IMR-90 (cell line): ENCODE data around the gene TLR9. TPM values are rescaled to one million over a fixed set of nuclear protein-coding genes. Genes with fewer than 3 reads are reported as not detected.

ENCODE experiments used
- ATAC-seq: fragments of 200-7000 bp; cut with Tn5 transposase; 2 replicates; pipeline ENCODE4 v1.9.1; 2020; ENCODE audit warnings: low read depth, mild to moderate bottlenecking, moderate library complexity
- BruUV-seq: library from RNA; stranded (reverse); fragments of 400-500 nt; replicated peaks from 2 replicates; lab custom pipeline; 2021; lab: Mats Ljungman, UMichigan
- CTCF ChIA-PET: fragments of 300-600 bp; formaldehyde crosslinking; extraction: SDS; loops from one replicate; lab custom pipeline; 2021; ENCODE audit warnings: antibody characterized with exemption; lab: Yijun Ruan, JAX
- POLR2A ChIA-PET: fragments of 300-600 bp; sonication (Branson Sonifier 250); formaldehyde crosslinking; loops from one replicate; lab custom pipeline; 2022; ENCODE audit warnings: antibody characterized with exemption; ENCODE audit not compliant: unreplicated experiment; lab: Charles Lee
- DNase-seq: peaks from one replicate; pipeline ENCODE4 v3.0.0; 2013
- H2AFZ ChIP-seq: replicated peaks from 2 replicates; pipeline ENCODE3; 2013; ENCODE audit warnings: low read length, mild to moderate bottlenecking; ENCODE audit not compliant: poor library complexity
- H2AK5ac ChIP-seq: 2 replicates; pipeline ENCODE4 v1.6.1; 2013; ENCODE audit warnings: low read depth, low read length, inconsistent platforms
- H2AK9ac ChIP-seq: replicated peaks from 2 replicates; pipeline ENCODE3; 2013; ENCODE audit warnings: mild to moderate bottlenecking, low read depth, low read length, moderate library complexity; ENCODE audit not compliant: poor library complexity
- H2BK120ac ChIP-seq: 2 replicates; pipeline ENCODE4 v1.6.1; 2013; ENCODE audit warnings: low read depth, low read length, inconsistent platforms
- H2BK15ac ChIP-seq: 3 replicates; pipeline ENCODE4 v1.6.1; 2013; ENCODE audit warnings: low read depth, low read length, inconsistent platforms
- H2BK20ac ChIP-seq: 2 replicates; pipeline ENCODE4 v1.6.1; 2013; ENCODE audit warnings: low read depth, mild to moderate bottlenecking, inconsistent platforms, low read length, moderate library complexity
- H2BK5ac ChIP-seq: 2 replicates; pipeline ENCODE4 v1.6.1; 2013; ENCODE audit warnings: mild to moderate bottlenecking, low read depth, low read length, inconsistent platforms; ENCODE audit not compliant: poor library complexity, severe bottlenecking
- H3K14ac ChIP-seq: replicated peaks from 2 replicates; pipeline ENCODE4 v1.6.1; 2013; ENCODE audit warnings: low read depth, low read length, inconsistent platforms
- H3K18ac ChIP-seq: 2 replicates; pipeline ENCODE4 v1.6.1; 2013; ENCODE audit warnings: low read depth, low read length, control low read depth
- H3K23ac ChIP-seq: 2 replicates; pipeline ENCODE4 v1.6.1; 2013; ENCODE audit warnings: low read depth, low read length, inconsistent platforms
- H3K27ac ChIP-seq: 2 replicates; pipeline ENCODE4 v1.5.1; 2013; ENCODE audit warnings: mild to moderate bottlenecking, control low read depth, low read length; ENCODE audit not compliant: insufficient read depth
- H3K27me3 ChIP-seq: 2 replicates; pipeline ENCODE4 v1.6.1; 2013; ENCODE audit warnings: low read length; ENCODE audit not compliant: control insufficient read depth, insufficient read depth
- H3K36me3 ChIP-seq: 2 replicates; pipeline ENCODE4 v1.6.1; 2013; ENCODE audit warnings: low read length, mixed read lengths; ENCODE audit not compliant: control insufficient read depth, insufficient read depth
- H3K4ac ChIP-seq: 2 replicates; pipeline ENCODE4 v1.6.1; 2013; ENCODE audit warnings: low read depth, low read length, inconsistent platforms
- H3K4me1 ChIP-seq: 2 replicates; pipeline ENCODE4 v1.6.1; 2013; ENCODE audit warnings: low read length, mixed read lengths; ENCODE audit not compliant: control insufficient read depth, insufficient read depth
- H3K4me2 ChIP-seq: 2 replicates; pipeline ENCODE4 v1.6.1; 2013; ENCODE audit warnings: low read depth, mild to moderate bottlenecking, control low read depth, low read length, moderate library complexity
- H3K4me3 ChIP-seq: 2 replicates; pipeline ENCODE4 v1.5.1; 2013; ENCODE audit warnings: low read depth, mild to moderate bottlenecking, control low read depth, low read length, moderate library complexity; ENCODE audit not compliant: insufficient read depth
- H3K56ac ChIP-seq: 2 replicates; pipeline ENCODE4 v1.6.1; 2013; ENCODE audit warnings: low read length, inconsistent platforms; ENCODE audit not compliant: insufficient read depth; ENCODE audit errors: extremely low read depth
- H3K79me1 ChIP-seq, 2 experiments: 2 replicates each; pipeline ENCODE4 v1.6.1; 2013; ENCODE audit warnings: low read length in 2 of 2, inconsistent platforms in 1 of 2, low read depth in 1 of 2
- H3K9ac ChIP-seq: 2 replicates; pipeline ENCODE4 v1.6.1; 2013; ENCODE audit warnings: low read depth, low read length, control low read depth
- H3K9me1 ChIP-seq: 2 replicates; pipeline ENCODE4 v1.6.1; 2013; ENCODE audit warnings: low read length, inconsistent platforms; ENCODE audit not compliant: insufficient read depth
- H3K9me3 ChIP-seq: 2 replicates; pipeline ENCODE4 v1.6.1; 2013; ENCODE audit warnings: low read length; ENCODE audit not compliant: control insufficient read depth, insufficient read depth
- H4K20me1 ChIP-seq: 2 replicates; pipeline ENCODE4 v1.6.1; 2013; ENCODE audit warnings: low read length, inconsistent platforms; ENCODE audit not compliant: insufficient read depth
- H4K5ac ChIP-seq: 2 replicates; pipeline ENCODE4 v1.6.1; 2013; ENCODE audit warnings: mild to moderate bottlenecking, low read depth, low read length, control low read depth
- H4K8ac ChIP-seq, 2 experiments: 2 replicates each; pipeline ENCODE4 v1.6.1; 2013; ENCODE audit warnings: low read depth in 2 of 2, low read length in 2 of 2, control low read depth in 1 of 2, inconsistent platforms in 1 of 2
- H4K91ac ChIP-seq: 2 replicates; pipeline ENCODE4 v1.6.1; 2013; ENCODE audit warnings: low read depth, low read length, inconsistent platforms; ENCODE audit not compliant: insufficient read depth
- BHLHE40 ChIP-seq: fragments of 150-350 bp; IDR thresholded peaks from 2 replicates; pipeline ENCODE4 v1.6.1; 2016; ENCODE audit warnings: mild to moderate bottlenecking, low read depth, low read length
- CEBPB ChIP-seq: IDR thresholded peaks from 2 replicates; pipeline ENCODE4 v1.6.1; 2012; ENCODE audit warnings: low read depth, low read length, improper control_type of control experiment
- CHD1 ChIP-seq: IDR thresholded peaks from 2 replicates; pipeline ENCODE4 v1.6.1; 2012; ENCODE audit warnings: low read depth, low read length, improper control_type of control experiment
- FOS ChIP-seq: fragments of 150-350 bp; IDR thresholded peaks from 2 replicates; pipeline ENCODE4 v1.6.1; 2016; ENCODE audit warnings: low read depth, low read length
- MAFK ChIP-seq: IDR thresholded peaks from 2 replicates; pipeline ENCODE4 v1.6.1; 2012; ENCODE audit warnings: low read depth, low read length, improper control_type of control experiment
- MAZ ChIP-seq: IDR thresholded peaks from 2 replicates; pipeline ENCODE4 v1.6.1; 2012; ENCODE audit warnings: low read depth, mild to moderate bottlenecking, low read length, improper control_type of control experiment, moderate library complexity, borderline replicate concordance
- MXI1 ChIP-seq: IDR thresholded peaks from 2 replicates; pipeline ENCODE4 v1.6.1; 2012; ENCODE audit warnings: low read depth, mild to moderate bottlenecking, low read length, moderate library complexity, borderline replicate concordance
- NFE2L2 ChIP-seq: fragments of 150-350 bp; IDR thresholded peaks from 2 replicates; pipeline ENCODE4 v1.6.1; 2016; ENCODE audit warnings: low read depth, mild to moderate bottlenecking, low read length
- POLR2A ChIP-seq: IDR thresholded peaks from 2 replicates; pipeline ENCODE4 v1.6.1; 2012; ENCODE audit warnings: mild to moderate bottlenecking, low read depth, low read length
- RAD21 ChIP-seq: IDR thresholded peaks from 2 replicates; pipeline ENCODE4 v1.6.1; 2012; ENCODE audit warnings: low read length, improper control_type of control experiment
- RCOR1 ChIP-seq: IDR thresholded peaks from 2 replicates; pipeline ENCODE4 v1.6.1; 2012; ENCODE audit warnings: mild to moderate bottlenecking, low read length, improper control_type of control experiment; ENCODE audit not compliant: insufficient replicate concordance
- RFX5 ChIP-seq: IDR thresholded peaks from 2 replicates; pipeline ENCODE4 v1.8.0; 2012; ENCODE audit warnings: low read depth, mild to moderate bottlenecking, low read length, moderate library complexity
- SMC3 ChIP-seq: fragments of 150-350 bp; IDR thresholded peaks from 2 replicates; pipeline ENCODE4 v1.6.1; 2016; ENCODE audit warnings: low read depth, mild to moderate bottlenecking, antibody characterized with exemption, low read length, moderate library complexity
- WGBS, 2 experiments: methylation state at CpG; one replicate each; pipeline versions ENCODE4 v1.1.5 to v1.1.7; 2013; ENCODE audit warnings: missing lambda C conversion rate in 2 of 2; ENCODE audit not compliant: insufficient read length in 1 of 2; ENCODE audit errors: extremely low coverage in 2 of 2; 5-methylcytosine and 5-hydroxymethylcytosine counted together
- dilution Hi-C: fragments of 300-500 bp; cut with HindIII; formaldehyde crosslinking; loops from one replicate; pipeline ENCODE4 v1.14.3; 2018; ENCODE audit warnings: low sequenced_read_pairs; ENCODE audit not compliant: unreplicated experiment
- in situ Hi-C: fragments of 300-500 bp; cut with MboI; formaldehyde crosslinking; loops from 3 replicates; pipeline ENCODE4 v1.14.3; 2019; ENCODE audit warnings: low sequenced_read_pairs, inconsistent platforms, mixed read lengths
- intact Hi-C: fragments of 100-400 bp; cut with micrococcal nuclease; formaldehyde crosslinking; loops from 2 replicates; pipeline ENCODE4 v1.10.0; 2022
- polyA plus RNA-seq, 3 experiments: library from polyadenylated mRNA; depleted of rRNA; stranded (reverse); fragments of >200 nt; gene quantifications; 2 replicates each; pipeline ENCODE4 v1.2.3, GENCODE V29; 2012; ENCODE audit warnings: low replicate concordance in 1 of 3
- total RNA-seq: library from RNA; depleted of rRNA; stranded (reverse); fragments of >200 nt; gene quantifications from 2 replicates; pipeline ENCODE4 v1.2.3, GENCODE V29; 2012
- TF ChIP-seq, protein P1 (sequence below): fragments of 150-350 bp; IDR thresholded peaks from 2 replicates; pipeline ENCODE4 v1.6.1; 2016; ENCODE audit warnings: low read depth, mild to moderate bottlenecking, low read length, moderate library complexity, borderline replicate concordance
- TF ChIP-seq, protein P2 (sequence below): fragments of 150-350 bp; IDR thresholded peaks from 2 replicates; pipeline ENCODE4 v1.6.1; 2017; ENCODE audit warnings: mild to moderate bottlenecking, antibody characterized with exemption, low read length, low read depth
- TF ChIP-seq, protein P3 (sequence below): conservative IDR thresholded peaks from 2 replicates; pipeline ENCODE4 v1.5.1; 2012; ENCODE audit warnings: mild to moderate bottlenecking, low read depth, low read length, improper control_type of control experiment

TLR9 gene
- total and polyA plus RNA-seq, 2 of the 4 experiments (the other 2 are of a cell fraction): not detected

DNA sequence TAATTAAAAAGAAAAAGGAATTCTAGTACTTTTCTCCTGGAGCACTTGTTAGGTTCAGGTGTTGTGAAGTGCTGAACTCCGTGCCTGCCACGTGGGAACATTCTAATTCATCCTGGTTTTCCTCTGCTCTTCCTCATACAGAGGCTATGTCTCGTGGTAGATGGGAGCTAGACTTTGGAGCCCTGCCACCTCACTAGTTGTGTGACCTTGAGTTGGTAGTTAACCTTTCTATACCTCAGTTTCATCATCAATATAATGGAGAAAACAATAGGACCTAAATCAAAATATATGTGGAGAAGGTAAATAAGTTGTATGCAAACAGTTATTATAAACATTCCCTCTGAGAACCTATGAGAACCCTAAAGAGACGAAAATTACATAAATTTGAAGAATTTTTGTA lies 16.9 kb downstream of the TLR9 start:
- Histone ChIP-seq H4K20me1 (no peaks in the 10 kb centered on the region; the same call in 1 of the 2 replicates), H3K4me1 (peaks cover 2% of the 10 kb centered on the region; the same call in 1 of the 2 replicates), H3K56ac (no peak overlapping the region), H3K4ac (no peak overlapping the region), H3K27ac (no peak overlapping the region), H4K8ac (no peak overlapping the region), H3K9me1 (peaks cover 4% of the 10 kb centered on the region; the same call in 1 of the 2 replicates), H3K4me2 (no peak overlapping the region), H3K36me3 (peaks cover 76% of the 10 kb centered on the region), H4K5ac (no peak overlapping the region), H2BK20ac (no peak overlapping the region), H2BK15ac (no peak overlapping the region), H3K23ac (no peak overlapping the region), H3K4me3 (no peak overlapping the region), H2BK120ac (no peak overlapping the region), H3K18ac (no peak overlapping the region), H2AK9ac (no peak overlapping the region), H3K14ac (no peak overlapping the region), H3K9ac (no peak overlapping the region), H4K91ac (no peak overlapping the region), H3K79me1 (peaks cover 14 to 28% of the 10 kb centered on the region in 2 experiments; a peak in 2 of 4 replicates), H2AK5ac (no peak overlapping the region), H3K9me3 (no peaks in the 10 kb centered on the region), H2AFZ (no peak overlapping the region), H3K27me3 (no peaks in the 10 kb centered on the region), H2BK5ac (no peak overlapping the region)
- CTCF ChIA-PET: no interaction called here
- POLR2A ChIA-PET: no interaction called here
- in situ Hi-C loops: no loop called here
- intact Hi-C loops: no loop called here
- BruUV-seq: no TSS peak
- DNase-seq (no peak), ATAC-seq (no peak)
- dilution Hi-C loops: no loop called here
- TF ChIP-seq BHLHE40 (no peak), RCOR1 (no peak), CEBPB (no peak), NFE2L2 (no peak), FOS (no peak), CHD1 (no peak), MXI1 (no peak), POLR2A (no peak), MAZ (no peak), RFX5 (no peak), MAFK (no peak), SMC3 (no peak), RAD21 (no peak)
- TF ChIP-seq, protein P1, sequence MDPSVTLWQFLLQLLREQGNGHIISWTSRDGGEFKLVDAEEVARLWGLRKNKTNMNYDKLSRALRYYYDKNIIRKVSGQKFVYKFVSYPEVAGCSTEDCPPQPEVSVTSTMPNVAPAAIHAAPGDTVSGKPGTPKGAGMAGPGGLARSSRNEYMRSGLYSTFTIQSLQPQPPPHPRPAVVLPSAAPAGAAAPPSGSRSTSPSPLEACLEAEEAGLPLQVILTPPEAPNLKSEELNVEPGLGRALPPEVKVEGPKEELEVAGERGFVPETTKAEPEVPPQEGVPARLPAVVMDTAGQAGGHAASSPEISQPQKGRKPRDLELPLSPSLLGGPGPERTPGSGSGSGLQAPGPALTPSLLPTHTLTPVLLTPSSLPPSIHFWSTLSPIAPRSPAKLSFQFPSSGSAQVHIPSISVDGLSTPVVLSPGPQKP: no peak
- TF ChIP-seq, protein P2, sequence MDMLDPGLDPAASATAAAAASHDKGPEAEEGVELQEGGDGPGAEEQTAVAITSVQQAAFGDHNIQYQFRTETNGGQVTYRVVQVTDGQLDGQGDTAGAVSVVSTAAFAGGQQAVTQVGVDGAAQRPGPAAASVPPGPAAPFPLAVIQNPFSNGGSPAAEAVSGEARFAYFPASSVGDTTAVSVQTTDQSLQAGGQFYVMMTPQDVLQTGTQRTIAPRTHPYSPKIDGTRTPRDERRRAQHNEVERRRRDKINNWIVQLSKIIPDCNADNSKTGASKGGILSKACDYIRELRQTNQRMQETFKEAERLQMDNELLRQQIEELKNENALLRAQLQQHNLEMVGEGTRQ: no peak
- TF ChIP-seq, protein P3, sequence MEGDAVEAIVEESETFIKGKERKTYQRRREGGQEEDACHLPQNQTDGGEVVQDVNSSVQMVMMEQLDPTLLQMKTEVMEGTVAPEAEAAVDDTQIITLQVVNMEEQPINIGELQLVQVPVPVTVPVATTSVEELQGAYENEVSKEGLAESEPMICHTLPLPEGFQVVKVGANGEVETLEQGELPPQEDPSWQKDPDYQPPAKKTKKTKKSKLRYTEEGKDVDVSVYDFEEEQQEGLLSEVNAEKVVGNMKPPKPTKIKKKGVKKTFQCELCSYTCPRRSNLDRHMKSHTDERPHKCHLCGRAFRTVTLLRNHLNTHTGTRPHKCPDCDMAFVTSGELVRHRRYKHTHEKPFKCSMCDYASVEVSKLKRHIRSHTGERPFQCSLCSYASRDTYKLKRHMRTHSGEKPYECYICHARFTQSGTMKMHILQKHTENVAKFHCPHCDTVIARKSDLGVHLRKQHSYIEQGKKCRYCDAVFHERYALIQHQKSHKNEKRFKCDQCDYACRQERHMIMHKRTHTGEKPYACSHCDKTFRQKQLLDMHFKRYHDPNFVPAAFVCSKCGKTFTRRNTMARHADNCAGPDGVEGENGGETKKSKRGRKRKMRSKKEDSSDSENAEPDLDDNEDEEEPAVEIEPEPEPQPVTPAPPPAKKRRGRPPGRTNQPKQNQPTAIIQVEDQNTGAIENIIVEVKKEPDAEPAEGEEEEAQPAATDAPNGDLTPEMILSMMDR: no peak
- no CpG with 5 or more reads among the region's 4 CpGs for WGBS, 2 experiments
